ENCODE measurements around the gene LRTM2.

GRCh38 chr12:1836854-1837421 lies 16.6 kb downstream of the LRTM2 start:
- TF ChIP-seq CTCF (optimal IDR thresholded peaks at IDR 0.05 in 1 of 3, IDR thresholded peaks at IDR 0.05 in 1 of 3, conservative IDR thresholded peaks at IDR 0.05 in 1 of 3; ENCODE audit: extremely low read depth in 1 of 3, insufficient read depth in 2 of 3, low read length in 3 of 3) (no peak), EZH2 (IDR thresholded peaks at IDR 0.05; ENCODE audit: low read length) (no peak)
